Measurements from ENCODE around the gene CLEC1B. TPM values are rescaled to one million over a fixed set of nuclear protein-coding genes. Genes with fewer than 3 reads are reported as not detected.

The CLEC1B gene
- total and polyA plus RNA-seq, 2 of the 4 experiments (the other 2 are of a cell fraction), result not detected

DNA sequence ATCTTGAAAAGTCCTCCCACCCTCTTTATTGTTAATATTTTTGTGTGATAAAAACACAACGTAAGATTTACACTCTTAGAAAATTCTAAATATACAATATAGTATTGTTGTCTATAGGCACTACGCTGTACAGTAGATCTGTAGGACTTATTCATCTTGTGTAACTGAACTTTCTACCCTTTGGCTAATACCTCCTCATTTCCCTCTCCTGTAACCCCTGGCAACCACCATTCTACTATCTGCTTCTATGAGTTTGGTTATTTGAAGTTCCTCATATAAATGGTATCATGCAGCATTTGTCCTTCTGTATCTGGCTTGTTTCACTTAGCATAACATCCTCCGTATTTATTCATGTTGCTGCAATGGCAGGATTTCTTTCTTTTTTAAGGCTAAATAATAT lies 26.3 kb upstream of the CLEC1B start:
- Histone ChIP-seq H2BK15ac (ENCODE audit: low read depth, low read length) (no peak overlapping the region), H3K9me3 (ENCODE audit: control insufficient read depth, insufficient read depth, low read length) (no peaks in the 10 kb centered on the region), H3K23ac (ENCODE audit: low read depth, low read length) (no peak overlapping the region), H3K27ac (ENCODE audit: insufficient read depth, low read length) (no peak overlapping the region), H3K27me3 (ENCODE audit: control insufficient read depth, insufficient read depth, low read length) (no peaks in the 10 kb centered on the region), H3K79me1 (ENCODE audit: low read depth in 1 of 2, low read length in 2 of 2) (no peaks in the 10 kb centered on the region), H3K4me3 (ENCODE audit: insufficient read depth, low read depth, low read length) (no peak overlapping the region), H3K56ac (ENCODE audit: extremely low read depth, insufficient read depth, low read length) (no peak overlapping the region), H2AFZ (replicated peaks; ENCODE audit: low read length, poor library complexity) (no peak overlapping the region), H2BK5ac (ENCODE audit: low read depth, low read length, poor library complexity, severe bottlenecking) (no peak overlapping the region), H3K14ac (replicated peaks; ENCODE audit: low read depth, low read length) (no peak overlapping the region), H3K36me3 (ENCODE audit: control insufficient read depth, insufficient read depth, low read length) (no peaks in the 10 kb centered on the region), H4K8ac (ENCODE audit: low read depth in 2 of 2, low read length in 2 of 2) (no peak overlapping the region), H3K9ac (ENCODE audit: low read depth, low read length) (no peak overlapping the region), H3K18ac (ENCODE audit: low read depth, low read length) (no peak overlapping the region), H3K9me1 (ENCODE audit: insufficient read depth, low read length) (peaks cover 3% of the 10 kb centered on the region; the same call in 1 of the 2 replicates), H2AK9ac (replicated peaks; ENCODE audit: low read depth, low read length, poor library complexity) (no peak overlapping the region), H2AK5ac (ENCODE audit: low read depth, low read length) (no peak overlapping the region), H3K4me2 (ENCODE audit: low read depth, low read length) (no peak overlapping the region), H4K5ac (ENCODE audit: low read depth, low read length) (no peak overlapping the region), H3K4me1 (ENCODE audit: control insufficient read depth, insufficient read depth, low read length) (no peaks in the 10 kb centered on the region; the same call in 1 of the 2 replicates), H4K91ac (ENCODE audit: insufficient read depth, low read depth, low read length) (no peak overlapping the region), H2BK20ac (ENCODE audit: low read depth, low read length) (no peak overlapping the region), H4K20me1 (ENCODE audit: insufficient read depth, low read length) (no peaks in the 10 kb centered on the region), H2BK120ac (ENCODE audit: low read depth, low read length) (no peak overlapping the region), H3K4ac (ENCODE audit: low read depth, low read length) (no peak overlapping the region)
- BruUV-seq (replicated peaks), result no TSS peak
- no peak for TF ChIP-seq FOS (IDR thresholded peaks at IDR 0.05; ENCODE audit: low read depth, low read length)
- no peak for TF ChIP-seq RAD21 (IDR thresholded peaks at IDR 0.05; ENCODE audit: low read length)
- TF ChIP-seq CEBPB (IDR thresholded peaks at IDR 0.05; ENCODE audit: low read depth, low read length), result no peak
- TF ChIP-seq NFE2L2 (IDR thresholded peaks at IDR 0.05; ENCODE audit: low read depth, low read length), result no peak
- TF ChIP-seq, protein P1, sequence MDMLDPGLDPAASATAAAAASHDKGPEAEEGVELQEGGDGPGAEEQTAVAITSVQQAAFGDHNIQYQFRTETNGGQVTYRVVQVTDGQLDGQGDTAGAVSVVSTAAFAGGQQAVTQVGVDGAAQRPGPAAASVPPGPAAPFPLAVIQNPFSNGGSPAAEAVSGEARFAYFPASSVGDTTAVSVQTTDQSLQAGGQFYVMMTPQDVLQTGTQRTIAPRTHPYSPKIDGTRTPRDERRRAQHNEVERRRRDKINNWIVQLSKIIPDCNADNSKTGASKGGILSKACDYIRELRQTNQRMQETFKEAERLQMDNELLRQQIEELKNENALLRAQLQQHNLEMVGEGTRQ (IDR thresholded peaks at IDR 0.05; ENCODE audit: low read depth, low read length), result no peak
- no peak for TF ChIP-seq CHD1 (IDR thresholded peaks at IDR 0.05; ENCODE audit: low read depth, low read length)
- TF ChIP-seq, protein P2, sequence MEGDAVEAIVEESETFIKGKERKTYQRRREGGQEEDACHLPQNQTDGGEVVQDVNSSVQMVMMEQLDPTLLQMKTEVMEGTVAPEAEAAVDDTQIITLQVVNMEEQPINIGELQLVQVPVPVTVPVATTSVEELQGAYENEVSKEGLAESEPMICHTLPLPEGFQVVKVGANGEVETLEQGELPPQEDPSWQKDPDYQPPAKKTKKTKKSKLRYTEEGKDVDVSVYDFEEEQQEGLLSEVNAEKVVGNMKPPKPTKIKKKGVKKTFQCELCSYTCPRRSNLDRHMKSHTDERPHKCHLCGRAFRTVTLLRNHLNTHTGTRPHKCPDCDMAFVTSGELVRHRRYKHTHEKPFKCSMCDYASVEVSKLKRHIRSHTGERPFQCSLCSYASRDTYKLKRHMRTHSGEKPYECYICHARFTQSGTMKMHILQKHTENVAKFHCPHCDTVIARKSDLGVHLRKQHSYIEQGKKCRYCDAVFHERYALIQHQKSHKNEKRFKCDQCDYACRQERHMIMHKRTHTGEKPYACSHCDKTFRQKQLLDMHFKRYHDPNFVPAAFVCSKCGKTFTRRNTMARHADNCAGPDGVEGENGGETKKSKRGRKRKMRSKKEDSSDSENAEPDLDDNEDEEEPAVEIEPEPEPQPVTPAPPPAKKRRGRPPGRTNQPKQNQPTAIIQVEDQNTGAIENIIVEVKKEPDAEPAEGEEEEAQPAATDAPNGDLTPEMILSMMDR (conservative IDR thresholded peaks at IDR 0.05; ENCODE audit: low read depth, low read length), result no peak
- no peak for TF ChIP-seq RCOR1 (IDR thresholded peaks at IDR 0.05; ENCODE audit: insufficient replicate concordance, low read length)
- TF ChIP-seq POLR2A (IDR thresholded peaks at IDR 0.05; ENCODE audit: low read depth, low read length), result no peak
- TF ChIP-seq, protein P3, sequence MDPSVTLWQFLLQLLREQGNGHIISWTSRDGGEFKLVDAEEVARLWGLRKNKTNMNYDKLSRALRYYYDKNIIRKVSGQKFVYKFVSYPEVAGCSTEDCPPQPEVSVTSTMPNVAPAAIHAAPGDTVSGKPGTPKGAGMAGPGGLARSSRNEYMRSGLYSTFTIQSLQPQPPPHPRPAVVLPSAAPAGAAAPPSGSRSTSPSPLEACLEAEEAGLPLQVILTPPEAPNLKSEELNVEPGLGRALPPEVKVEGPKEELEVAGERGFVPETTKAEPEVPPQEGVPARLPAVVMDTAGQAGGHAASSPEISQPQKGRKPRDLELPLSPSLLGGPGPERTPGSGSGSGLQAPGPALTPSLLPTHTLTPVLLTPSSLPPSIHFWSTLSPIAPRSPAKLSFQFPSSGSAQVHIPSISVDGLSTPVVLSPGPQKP (IDR thresholded peaks at IDR 0.05; ENCODE audit: borderline replicate concordance, low read depth, low read length), result no peak
- TF ChIP-seq MAFK (IDR thresholded peaks at IDR 0.05; ENCODE audit: low read depth, low read length), result no peak
- TF ChIP-seq MAZ (IDR thresholded peaks at IDR 0.05; ENCODE audit: borderline replicate concordance, low read depth, low read length), result no peak
- ATAC-seq (ENCODE audit: low read depth), result no peak
- in situ Hi-C loops (cut with MboI; ENCODE audit: low sequenced_read_pairs), result no loop called here
- intact Hi-C loops (cut with micrococcal nuclease), result no loop called here
- dilution Hi-C loops (cut with HindIII; ENCODE audit: low sequenced_read_pairs, unreplicated experiment), result no loop called here
- ChIA-PET POLR2A (ENCODE audit: unreplicated experiment) (no interaction called here), CTCF (no interaction called here)
- DNase-seq, result no peak
- no CpG with 5 or more reads among the region's 3 CpGs for WGBS, 2 experiments (ENCODE audit: extremely low coverage in 2 of 2, insufficient read length in 1 of 2)
